Activated CD8-positive, alpha-beta memory T cell treated with anti-CD3 and anti-CD28 coated beads, Interleukin-2, amount 50 U/mL, for 48 hours (primary cell): ENCODE data around the gene SDR9C7.
"Not testable (repeated sequence)": the region's sequence is repeated elsewhere in the genome, so short reads cannot be mapped to it uniquely, and the experiment has no call there.

Experiments used
- DNase-seq: peaks from one replicate; pipeline ENCODE4 v3.0.0-alpha.2; 2020

SDR9C7 gene

DNA sequence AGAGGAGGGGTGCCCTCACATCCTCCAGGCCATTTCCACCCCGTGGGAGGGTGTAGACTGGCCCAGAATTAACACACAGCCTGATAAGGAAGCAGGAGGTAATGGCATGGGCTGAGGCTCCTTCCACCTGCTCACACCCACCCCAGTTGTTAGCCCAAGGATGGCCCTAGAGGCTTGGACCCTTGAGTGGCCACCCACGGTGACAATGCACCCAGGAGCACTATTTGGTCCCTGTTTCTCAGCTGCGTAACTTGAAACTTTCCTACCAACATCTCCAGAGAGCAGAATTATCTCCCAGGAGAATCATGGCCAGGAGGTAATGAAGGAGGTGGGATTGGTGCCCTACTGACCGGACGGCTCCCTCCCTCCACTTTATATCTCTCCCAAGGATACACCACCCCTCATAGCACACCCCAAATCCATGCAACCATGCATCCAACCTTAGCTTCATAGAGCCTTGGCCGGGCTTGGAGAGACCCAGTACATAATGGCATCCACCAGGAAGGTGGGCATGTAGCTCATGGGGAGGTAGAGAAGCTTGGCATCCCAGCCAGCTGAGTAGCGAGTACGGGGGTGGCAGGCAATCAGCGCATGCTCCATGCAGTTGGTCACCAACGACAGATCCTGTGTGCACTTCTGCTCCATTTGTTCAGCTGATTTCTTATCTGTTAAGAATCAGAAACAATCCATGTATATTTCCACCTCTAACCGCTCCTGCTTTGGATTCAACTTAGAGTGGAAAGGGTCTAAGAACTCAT lies 17.6 kb upstream of the SDR9C7 start:
- no peak for DNase-seq

DNA sequence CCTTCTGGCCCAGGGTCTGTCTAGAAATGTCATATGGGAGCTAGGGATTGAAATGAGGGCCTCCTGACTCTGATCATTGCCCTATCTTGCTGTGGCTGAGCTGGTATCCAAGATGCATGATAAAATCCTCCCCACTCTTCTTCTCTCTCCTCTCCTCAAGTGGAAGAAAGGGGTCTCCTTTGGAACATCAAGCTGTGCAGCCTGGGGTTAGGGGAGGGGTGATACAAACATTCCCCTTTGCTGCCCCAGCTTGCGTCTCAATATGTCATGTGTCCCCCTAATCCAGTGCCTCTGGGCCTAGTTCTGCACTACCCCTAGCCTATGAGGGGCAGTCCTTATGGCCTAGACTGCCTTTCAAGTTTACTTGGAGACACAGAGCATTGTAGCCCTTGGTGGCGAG lies 14.7 kb upstream of the SDR9C7 start:
- DNase-seq = peak; percentile 43

GRCh38 chr12:56948457-56948777 lies 14.2 kb upstream of the SDR9C7 start:
- peak; percentile 38 for DNase-seq

GRCh38 chr12:56947633-56948456 lies 13.6 kb upstream of the SDR9C7 start:
- peak; percentile 26 for DNase-seq

GRCh38 chr12:56943878-56944277 lies 9.7 kb upstream of the SDR9C7 start:
- no peak for DNase-seq

DNA sequence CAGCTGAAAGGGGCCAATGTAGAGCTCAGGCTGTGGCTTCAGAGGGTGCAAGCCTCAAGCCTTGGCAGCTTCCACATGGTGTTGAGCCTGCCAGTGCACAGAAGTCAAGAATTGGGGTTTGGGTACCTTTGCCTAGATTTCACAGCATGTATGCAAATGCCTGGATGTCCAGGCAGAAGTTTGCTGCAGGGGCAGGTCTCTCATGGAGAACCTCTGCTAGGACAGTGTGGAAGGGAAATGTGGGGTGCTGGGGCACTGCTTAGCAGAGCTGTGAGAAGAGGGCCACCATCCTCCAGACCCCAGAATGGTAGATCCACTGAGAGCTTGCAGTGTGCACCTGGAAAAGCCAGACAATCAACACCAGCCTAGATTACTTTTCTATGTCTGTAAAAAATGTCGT lies 9.2 kb upstream of the SDR9C7 start:
- DNase-seq = peak; percentile 25

- peak; percentile 46 for DNase-seq
Measured at GRCh38 chr12:56941299-56942017, 7.2 kb upstream of the SDR9C7 start.

DNA sequence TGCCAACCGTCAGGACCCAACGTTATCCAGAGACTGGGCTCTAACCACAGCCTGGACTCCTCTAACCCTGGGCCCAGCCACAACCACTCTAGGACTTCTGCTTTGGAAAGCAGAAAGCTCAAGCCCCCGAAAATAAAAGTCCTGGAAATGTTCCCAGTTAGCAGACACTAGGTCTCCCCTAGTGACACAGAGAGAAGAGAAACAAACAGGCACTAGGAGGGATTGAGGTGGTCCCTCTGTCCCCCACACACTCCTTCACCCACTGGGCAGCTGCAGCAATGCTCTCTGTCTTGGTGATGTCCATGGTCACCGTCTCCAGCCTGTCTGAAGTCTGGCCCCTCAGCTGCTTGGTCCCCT lies 6.7 kb upstream of the SDR9C7 start:
- not testable (repeated sequence) for DNase-seq

GRCh38 chr12:56935752-56936151 lies 1.5 kb upstream of the SDR9C7 start:
- DNase-seq = peak; percentile 51

- DNase-seq = no peak
Measured at GRCh38 chr12:56935157-56935556, 949 bp upstream of the SDR9C7 start.

- peak; percentile 42 for DNase-seq
Measured at GRCh38 chr12:56932867-56933266, 1.3 kb downstream of the SDR9C7 start.

DNA sequence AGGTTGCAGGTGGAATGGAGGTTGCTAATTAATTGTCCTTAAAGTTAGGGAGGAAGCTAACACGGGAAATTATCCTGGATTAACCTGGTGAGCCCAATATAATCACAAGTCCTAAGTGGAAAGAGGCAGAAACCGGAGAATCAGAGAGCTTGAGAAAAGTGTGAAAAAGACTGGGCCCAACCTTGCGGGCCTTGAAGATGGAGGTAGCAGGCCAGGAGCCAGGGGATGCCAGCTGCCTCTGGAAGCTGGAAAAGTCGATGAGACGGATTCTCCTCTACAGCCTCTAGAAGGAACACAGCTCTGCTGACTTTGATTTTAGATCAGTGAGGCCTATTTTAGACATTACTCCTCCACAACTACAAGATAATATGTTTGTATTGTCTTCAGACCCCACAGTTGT lies 2.1 kb downstream of the SDR9C7 start:
- no peak for DNase-seq

DNA sequence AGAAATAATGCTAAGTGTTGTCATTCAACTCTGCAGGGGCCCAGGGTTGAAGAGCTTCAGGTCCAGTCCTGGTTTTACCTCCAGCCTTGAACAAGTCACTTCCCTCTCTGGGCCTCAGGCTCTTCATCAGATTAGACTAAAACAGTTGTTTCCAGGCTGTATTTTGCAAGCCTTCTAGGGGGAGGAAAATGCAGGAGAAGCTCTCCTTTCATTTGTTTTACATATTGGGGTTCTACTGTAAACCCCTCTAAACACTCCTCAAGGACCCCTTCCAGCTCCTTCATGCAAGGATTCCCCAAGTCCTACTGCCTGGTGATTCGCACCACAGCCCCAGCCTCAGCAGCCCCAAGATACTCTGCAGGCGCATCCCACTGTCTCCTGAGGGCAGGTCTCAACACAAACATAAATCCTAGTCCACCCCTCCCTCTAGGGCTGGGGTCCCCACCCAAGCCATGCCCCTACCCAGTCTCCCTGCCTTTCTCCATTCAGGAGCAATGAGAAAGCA lies 2.7 kb downstream of the SDR9C7 start:
- no peak for DNase-seq

- DNase-seq = no peak
Measured at GRCh38 chr12:56930241-56930640, 4.0 kb downstream of the SDR9C7 start.

DNA sequence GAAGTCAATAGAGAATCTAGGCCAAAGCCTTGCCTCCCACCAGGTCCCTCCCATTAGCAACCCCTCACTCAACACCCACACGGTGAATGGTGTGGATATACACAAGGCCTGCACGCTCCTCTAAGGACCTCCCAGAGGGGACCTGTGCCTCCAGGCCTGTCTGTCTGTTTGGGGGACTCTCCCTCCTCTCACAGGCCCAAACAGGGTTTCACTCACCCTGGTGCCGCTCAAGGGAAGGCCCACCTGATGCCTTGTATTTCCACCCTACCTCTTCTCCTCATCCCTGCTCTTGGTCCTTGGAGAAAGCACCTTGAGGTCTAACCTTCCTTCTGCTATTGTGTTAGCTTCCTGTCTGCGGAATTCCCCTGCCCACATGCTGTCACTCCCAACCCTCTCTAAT lies 4.4 kb downstream of the SDR9C7 start:
- DNase-seq = no peak

DNA sequence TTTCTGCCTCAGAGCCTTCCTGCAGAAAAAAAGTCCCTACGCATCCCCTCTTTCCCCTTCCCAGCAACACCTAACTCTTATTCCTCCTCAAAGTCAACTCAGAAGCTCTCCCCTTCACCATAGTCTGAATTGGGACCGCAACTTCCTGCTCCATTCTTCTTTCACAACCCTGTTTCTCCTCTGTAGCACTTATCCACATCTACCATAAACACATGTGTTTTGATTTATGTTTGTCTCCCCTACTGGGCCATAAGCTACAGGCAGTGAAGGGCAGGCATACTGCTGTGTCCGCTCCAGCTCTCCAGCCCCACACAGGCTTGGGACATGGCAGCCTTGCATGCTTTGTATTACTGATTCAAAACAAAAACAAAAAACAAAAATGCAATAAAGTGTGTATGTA lies 5.9 kb downstream of the SDR9C7 start:
- no peak for DNase-seq

DNA sequence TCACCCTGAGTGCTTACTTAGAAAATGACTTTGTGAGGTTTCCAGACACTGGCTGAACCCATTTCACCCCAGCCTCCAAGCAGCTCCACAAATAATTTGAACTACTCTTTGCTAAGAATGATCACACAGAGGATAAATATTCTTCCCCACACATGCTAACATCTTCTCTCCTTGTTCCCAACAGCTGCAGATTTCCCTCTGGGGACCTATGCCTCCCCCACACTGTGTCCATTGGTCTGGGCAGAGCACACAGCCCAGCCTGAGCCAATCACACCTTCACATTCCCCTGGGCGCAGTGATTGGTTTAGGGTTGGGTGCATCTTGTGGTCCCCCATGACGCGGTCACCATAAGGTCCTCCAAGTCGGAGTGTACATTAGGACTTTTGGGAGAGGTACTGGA lies 6.9 kb downstream of the SDR9C7 start:
- DNase-seq = no peak

GRCh38 chr12:56922031-56922430 lies 12.2 kb downstream of the SDR9C7 start:
- no peak for DNase-seq

- DNase-seq = no peak
Measured at GRCh38 chr12:56921346-56921745, 12.9 kb downstream of the SDR9C7 start.

DNA sequence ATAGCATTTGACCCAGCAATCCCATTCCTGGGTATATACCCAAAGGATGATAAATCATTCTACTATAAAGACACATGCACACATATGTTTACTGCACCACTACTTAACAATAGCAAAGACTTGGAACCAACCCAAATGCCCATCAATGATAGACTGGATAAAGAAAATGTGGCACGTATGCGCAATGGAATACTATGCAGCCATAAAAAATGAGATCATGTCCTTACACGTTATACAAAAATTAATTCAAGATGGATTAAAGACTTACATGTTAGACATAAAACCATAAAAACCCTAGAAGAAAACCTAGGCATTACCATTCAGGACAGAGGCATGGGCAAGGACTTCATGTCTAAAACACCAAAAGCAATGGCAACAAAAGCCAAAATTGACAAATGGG lies 16.1 kb downstream of the SDR9C7 start:
- DNase-seq = not testable (repeated sequence)

DNA sequence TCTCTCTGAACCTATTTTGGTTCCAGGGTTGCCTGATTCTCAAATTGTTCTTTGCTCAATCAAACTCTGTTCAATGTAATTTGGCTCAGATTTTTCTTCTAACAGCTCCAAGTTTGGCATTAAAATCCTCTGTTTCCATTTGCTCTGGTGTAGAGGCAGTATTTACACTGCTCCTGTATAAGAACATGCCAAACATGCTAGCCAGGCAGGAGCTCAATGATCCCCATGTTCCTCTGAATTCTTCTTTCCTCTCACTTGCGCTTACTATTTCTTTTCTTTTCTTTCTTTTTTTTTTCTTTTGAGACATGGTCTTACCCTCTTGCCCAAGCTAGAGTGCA lies 17.2 kb downstream of the SDR9C7 start:
- DNase-seq = no peak

GRCh38 chr12:56916296-56916995 lies 17.8 kb downstream of the SDR9C7 start:
- DNase-seq = no peak

DNA sequence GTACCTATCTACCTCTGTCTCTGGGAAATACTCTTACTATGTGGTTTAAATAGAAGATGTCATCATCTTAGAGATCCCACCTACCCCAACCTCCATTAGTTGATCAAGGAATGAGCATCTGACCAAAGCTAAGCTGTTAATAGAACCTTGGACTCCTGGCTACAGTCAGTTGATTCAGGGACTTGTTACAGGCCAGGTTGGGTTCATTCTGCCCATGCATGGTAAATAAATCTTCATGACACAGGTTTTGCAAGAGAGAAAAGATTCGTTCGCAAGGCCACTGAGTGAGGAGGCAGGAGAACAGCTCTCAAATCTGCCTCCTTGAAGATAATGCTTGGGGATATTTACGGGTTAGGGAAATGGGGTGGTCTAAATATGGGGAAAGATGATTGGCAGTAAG lies 19.5 kb downstream of the SDR9C7 start:
- no peak for DNase-seq
